Ascending aorta (tissue), 2 donors: ENCODE measurements around the gene HSDL2. TPM values are rescaled to one million over a fixed set of nuclear protein-coding genes. Genes with fewer than 3 reads are reported as not detected.
"Not testable (repeated sequence)": the region's sequence is repeated elsewhere in the genome, so short reads cannot be mapped to it uniquely, and the experiment has no call there.

ENCODE experiments used
- DNase-seq, 2 donors: peaks; one replicate each; pipeline ENCODE4 v3.0.0-alpha.2; 2019; ENCODE audit warnings: low spot score in 2 of 2
- H3K27ac ChIP-seq, 2 donors: fragments of 200-600 bp; sonication (generic); one replicate each; pipeline ENCODE4 v1.5.1; 2016 to 2017; ENCODE audit warnings: mild to moderate bottlenecking in 1 of 2
- H3K27me3 ChIP-seq: fragments of 200-600 bp; sonication (generic); one replicate; pipeline ENCODE4 v1.5.1; 2017
- H3K36me3 ChIP-seq, 2 donors: fragments of 200-600 bp; sonication (generic); one replicate each; pipeline ENCODE4 v1.5.1; 2016
- H3K4me1 ChIP-seq, 2 donors: fragments of 200-600 bp; sonication (generic); one replicate each; pipeline ENCODE4 v1.5.1; 2016 to 2017; ENCODE audit warnings: mild to moderate bottlenecking in 1 of 2
- H3K4me3 ChIP-seq, 2 donors: fragments of 200-600 bp; sonication (generic); one replicate each; pipeline ENCODE4 v1.5.1; 2016 to 2017; ENCODE audit warnings: mild to moderate bottlenecking in 1 of 2
- H3K9me3 ChIP-seq, 2 donors: fragments of 200-600 bp; sonication (generic); one replicate each; pipeline ENCODE4 v1.5.1; 2016
- intact Hi-C: fragments of 100-400 bp; cut with DNase I; formaldehyde crosslinking; loops from one replicate; pipeline ENCODE4 v1.15.1; 2023
- total RNA-seq: library from RNA; depleted of rRNA; stranded (reverse); fragments of >200 nt; gene quantifications from one replicate; pipeline ENCODE4 v1.1.0, GENCODE V29; 2016
- TF ChIP-seq, protein P1 (sequence below), 3 experiments: fragments of 200-600 bp in 2 of 3; fragments of 450-650 bp in 1 of 3; sonication (generic) in 2 of 3; IDR thresholded peaks; one replicate each; pipeline ENCODE4 v1.5.1; 2016 to 2019; ENCODE audit warnings: antibody characterized with exemption in 3 of 3, mild to moderate bottlenecking in 1 of 3, moderate library complexity in 1 of 3

HSDL2 gene
- total RNA-seq, 1 donor from 2014 or later, result 18.6 TPM

DNA sequence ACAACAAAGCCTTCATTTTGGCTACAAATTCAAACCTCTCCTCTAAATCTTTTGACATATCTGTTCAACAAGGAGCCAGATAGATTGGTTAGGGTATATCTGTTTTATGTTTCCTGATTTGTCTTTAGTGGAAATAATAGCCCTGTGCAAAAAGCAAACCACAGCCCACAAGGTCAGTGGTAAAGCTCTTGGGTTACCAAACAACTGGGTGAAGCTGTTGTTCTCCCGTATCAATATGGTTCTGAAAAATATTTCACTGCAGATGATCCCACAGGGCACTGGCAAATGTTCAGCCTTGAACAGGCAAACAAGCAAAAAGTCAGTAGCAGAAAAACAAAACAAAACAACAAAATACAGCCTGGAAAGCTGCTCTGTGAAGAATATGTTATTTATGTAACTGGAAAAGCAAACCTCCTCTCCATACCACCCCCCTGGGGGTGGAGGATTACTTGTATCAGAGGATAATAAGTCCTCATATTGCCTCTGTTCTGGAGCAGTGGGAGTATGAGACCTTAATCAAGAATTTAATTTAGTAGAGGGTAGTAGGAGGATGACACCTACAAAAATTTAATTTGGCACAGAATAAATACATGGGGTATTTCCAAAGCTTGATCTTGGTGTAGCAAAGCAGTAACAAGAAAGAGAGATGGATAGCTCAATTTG lies 25.7 kb upstream of the HSDL2 start:
- DNase-seq, result no peak
- Histone ChIP-seq H3K36me3 (no peaks in the 10 kb centered on the region), H3K4me1 (no peaks in the 10 kb centered on the region), H3K4me3 (no peak overlapping the region), H3K27ac (no peak overlapping the region), H3K27me3 (no peaks in the 10 kb centered on the region), H3K9me3 (no peaks in the 10 kb centered on the region)
- intact Hi-C loops, result no loop called here
- TF ChIP-seq, protein P1, sequence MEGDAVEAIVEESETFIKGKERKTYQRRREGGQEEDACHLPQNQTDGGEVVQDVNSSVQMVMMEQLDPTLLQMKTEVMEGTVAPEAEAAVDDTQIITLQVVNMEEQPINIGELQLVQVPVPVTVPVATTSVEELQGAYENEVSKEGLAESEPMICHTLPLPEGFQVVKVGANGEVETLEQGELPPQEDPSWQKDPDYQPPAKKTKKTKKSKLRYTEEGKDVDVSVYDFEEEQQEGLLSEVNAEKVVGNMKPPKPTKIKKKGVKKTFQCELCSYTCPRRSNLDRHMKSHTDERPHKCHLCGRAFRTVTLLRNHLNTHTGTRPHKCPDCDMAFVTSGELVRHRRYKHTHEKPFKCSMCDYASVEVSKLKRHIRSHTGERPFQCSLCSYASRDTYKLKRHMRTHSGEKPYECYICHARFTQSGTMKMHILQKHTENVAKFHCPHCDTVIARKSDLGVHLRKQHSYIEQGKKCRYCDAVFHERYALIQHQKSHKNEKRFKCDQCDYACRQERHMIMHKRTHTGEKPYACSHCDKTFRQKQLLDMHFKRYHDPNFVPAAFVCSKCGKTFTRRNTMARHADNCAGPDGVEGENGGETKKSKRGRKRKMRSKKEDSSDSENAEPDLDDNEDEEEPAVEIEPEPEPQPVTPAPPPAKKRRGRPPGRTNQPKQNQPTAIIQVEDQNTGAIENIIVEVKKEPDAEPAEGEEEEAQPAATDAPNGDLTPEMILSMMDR (IDR thresholded peaks at IDR 0.05), result no peak

DNA sequence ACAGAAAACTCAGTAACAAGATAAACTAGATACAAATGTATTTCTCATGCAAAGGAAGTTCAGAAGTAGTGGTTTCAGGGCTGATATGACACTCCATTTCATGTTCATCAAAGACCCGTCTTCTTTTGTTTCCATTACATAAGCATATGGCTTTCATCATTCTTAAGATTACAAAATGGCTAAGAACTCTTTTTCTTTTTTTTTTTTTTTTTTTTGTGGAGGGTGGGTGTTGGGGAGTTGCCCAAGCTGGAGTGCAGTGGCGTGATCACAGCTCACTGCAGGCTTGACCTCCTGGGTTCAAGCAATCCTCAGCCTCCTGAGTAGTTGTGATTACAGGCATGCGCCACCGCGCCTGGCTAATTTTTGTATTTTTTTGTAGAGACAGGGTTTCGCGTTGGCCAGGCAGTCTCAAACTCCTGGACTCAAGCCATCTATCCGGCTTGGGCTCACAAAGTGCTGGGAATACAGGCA lies 24.4 kb upstream of the HSDL2 start:
- Histone ChIP-seq H3K36me3 (no peaks in the 10 kb centered on the region), H3K27me3 (no peaks in the 10 kb centered on the region), H3K27ac (no peak overlapping the region), H3K9me3 (no peaks in the 10 kb centered on the region), H3K4me1 (peaks cover 0 to 4% of the 10 kb centered on the region in 2 donors), H3K4me3 (no peak overlapping the region)
- intact Hi-C loops, result no loop called here
- TF ChIP-seq, protein P1 (IDR thresholded peaks at IDR 0.05), result no peak
- no peak for DNase-seq

DNA sequence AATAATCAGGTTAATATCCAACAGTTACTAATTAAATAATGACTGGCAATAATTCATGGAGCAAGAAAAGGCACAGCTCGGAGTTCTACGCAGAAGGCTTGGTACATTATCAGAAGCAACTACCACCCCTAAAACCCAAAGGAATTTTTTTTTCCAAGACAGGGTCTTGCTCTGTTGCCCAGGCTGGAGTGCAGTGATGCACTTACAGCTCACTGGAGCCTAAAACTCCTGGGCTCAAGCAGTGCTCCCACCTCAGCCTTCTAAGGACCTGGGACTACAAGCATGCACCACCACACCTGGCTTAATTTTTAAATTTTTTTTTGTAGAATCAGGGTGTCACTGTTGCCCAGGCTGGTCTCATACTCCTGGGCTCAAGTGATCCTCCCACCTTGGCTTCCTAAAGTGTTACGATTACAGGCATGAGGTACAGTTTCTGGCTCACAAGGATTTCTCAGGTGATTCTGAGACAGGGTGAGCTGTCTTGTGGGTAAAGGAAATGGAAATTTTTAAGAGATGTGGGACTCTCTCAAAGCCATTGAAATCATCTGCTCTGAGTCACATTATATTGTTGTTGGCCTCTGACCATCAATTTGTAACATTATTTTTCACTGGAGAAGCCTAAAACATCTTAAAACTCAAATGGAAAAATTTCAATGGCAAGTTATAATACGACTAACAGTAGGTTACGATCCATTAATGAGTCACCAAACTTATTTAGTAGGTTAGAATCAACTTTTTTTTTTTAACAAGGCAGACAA lies 19.7 kb upstream of the HSDL2 start:
- Histone ChIP-seq H3K36me3 (no peaks in the 10 kb centered on the region), H3K27ac (no peak overlapping the region), H3K4me3 (no peak overlapping the region), H3K9me3 (no peaks in the 10 kb centered on the region), H3K4me1 (peaks cover 3 to 4% of the 10 kb centered on the region in 2 donors), H3K27me3 (no peaks in the 10 kb centered on the region)
- no peak for DNase-seq
- TF ChIP-seq, protein P1 (IDR thresholded peaks at IDR 0.05), result no peak
- intact Hi-C loops, result loop anchor here (10.0 kb wide), 1 partner anchor 605 kb away; no protein-coding TSS in a partner anchor

DNA sequence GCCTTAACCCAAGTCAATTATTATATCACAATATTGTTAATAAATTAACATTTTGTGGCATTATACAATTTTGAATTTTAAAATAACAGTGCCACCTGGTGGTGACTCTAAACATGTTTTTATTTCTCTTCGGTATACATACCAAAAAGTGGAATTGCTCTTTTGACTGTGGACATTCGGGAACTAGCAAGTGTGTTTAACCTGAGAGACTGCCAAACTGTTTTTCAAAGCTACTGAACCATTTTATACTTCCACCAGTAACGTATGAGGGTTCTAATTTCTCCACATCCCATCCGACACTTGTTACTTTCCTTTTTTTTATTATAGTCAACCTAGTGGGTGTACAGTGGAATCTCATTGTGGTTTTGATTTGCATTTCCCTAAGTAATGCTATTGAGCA lies 18.3 kb upstream of the HSDL2 start:
- H3K27me3 ChIP-seq, result no peaks in the 10 kb centered on the region
- TF ChIP-seq, protein P1 (IDR thresholded peaks at IDR 0.05), result peak; percentile 50 to 61 (median 54)
- no peak overlapping the region for H3K27ac ChIP-seq
- H3K4me1 ChIP-seq, result peaks cover 3 to 4% of the 10 kb centered on the region in 2 donors
- no peaks in the 10 kb centered on the region for H3K36me3 ChIP-seq
- intact Hi-C loops, result loop anchor here (1.0 to 10.0 kb wide), 2 partner anchors 264 to 607 kb away; no protein-coding TSS in a partner anchor
- DNase-seq, result no peak
- no peaks in the 10 kb centered on the region for H3K9me3 ChIP-seq
- no peak overlapping the region for H3K4me3 ChIP-seq

DNA sequence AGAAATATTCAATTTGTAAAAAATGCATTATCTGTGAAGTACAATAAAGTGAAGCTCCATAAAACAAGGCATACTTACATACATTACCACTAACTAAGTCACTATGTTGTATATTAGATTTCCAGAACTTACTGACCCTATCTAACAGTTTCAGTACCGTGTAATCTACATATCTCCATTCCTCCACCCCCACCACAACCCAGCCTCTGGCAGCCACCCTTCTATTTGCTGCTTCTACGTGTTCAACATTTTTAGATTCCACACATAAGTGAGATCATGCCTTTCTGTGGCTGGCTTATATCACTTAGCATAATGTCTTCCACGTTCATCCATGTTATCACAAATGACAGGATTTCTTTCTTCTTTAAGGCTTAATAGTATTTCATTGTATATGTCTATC lies 15.1 kb upstream of the HSDL2 start:
- Histone ChIP-seq H3K36me3 (no peaks in the 10 kb centered on the region), H3K27me3 (no peaks in the 10 kb centered on the region), H3K27ac (no peak overlapping the region), H3K4me3 (no peak overlapping the region), H3K9me3 (peaks cover 0 to 9% of the 10 kb centered on the region in 2 donors), H3K4me1 (peaks cover 3 to 4% of the 10 kb centered on the region in 2 donors)
- TF ChIP-seq, protein P1 (IDR thresholded peaks at IDR 0.05), result no peak
- intact Hi-C loops, result loop anchor here (10.0 kb wide), 1 partner anchor 610 kb away; no protein-coding TSS in a partner anchor
- no peak for DNase-seq

DNA sequence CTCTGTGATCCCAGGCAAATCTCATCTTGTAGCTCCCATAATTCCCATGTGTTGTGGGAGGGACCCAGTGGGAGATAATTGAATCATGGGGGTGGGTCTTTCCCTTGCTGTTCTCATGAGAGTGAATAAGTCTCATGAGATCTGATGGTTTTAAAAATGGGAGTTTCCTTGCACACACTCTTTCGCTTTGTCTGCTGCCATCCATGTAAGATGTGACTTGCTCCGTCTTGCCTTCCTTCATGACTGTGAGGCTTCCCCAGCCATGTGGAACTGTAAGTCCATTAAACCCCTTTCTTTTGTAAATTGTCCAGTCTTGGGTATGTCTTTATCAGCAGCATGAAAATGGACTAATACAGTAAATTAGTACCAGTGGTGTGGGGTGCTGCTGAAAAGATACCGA lies 14.7 kb upstream of the HSDL2 start:
- not testable (repeated sequence) for H3K9me3 ChIP-seq, H3K27ac ChIP-seq, DNase-seq, H3K36me3 ChIP-seq, H3K4me3 ChIP-seq, H3K4me1 ChIP-seq, H3K27me3 ChIP-seq
- intact Hi-C loops, result loop anchor here (10.0 kb wide), 1 partner anchor 610 kb away; no protein-coding TSS in a partner anchor
